ENCODE results near the gene THRAP3. TPM values are rescaled to one million over a fixed set of nuclear protein-coding genes. Genes with fewer than 3 reads are reported as not detected.

The THRAP3 gene
- total and polyA plus RNA-seq, 8 donors, result 22.2 to 97.9 (median 33.6) TPM

- Histone ChIP-seq H3K27me3 (peaks cover 0 to 18% (median 7%) of the 10 kb centered on the region in 3 donors), H3K9me3 (no peaks in the 10 kb centered on the region), H3K4me1 (peaks cover 34 to 42% (median 39%) of the 10 kb centered on the region in 4 donors), H3K27ac (peak overlapping the region; percentile 57 to 93 (median 88)), H3K4me3 (peak overlapping the region; percentile 72 to 85 (median 73)), H3K36me3 (no peaks in the 10 kb centered on the region)
- peak in 1 of 2 donors; percentile 49 for DNase-seq
- WGBS, 5 donors, result 42 to 66% (median 55%) methylated on average over 7 to 67 of the region's 67 CpGs
- no peak for TF ChIP-seq EP300 (IDR thresholded peaks at IDR 0.05)
- no peak for TF ChIP-seq POLR2AphosphoS5 (IDR thresholded peaks at IDR 0.05)
- no peak for TF ChIP-seq CTCF (IDR thresholded peaks at IDR 0.05)
- TF ChIP-seq POLR2A (IDR thresholded peaks at IDR 0.05), result no peak
- intact Hi-C loops (cut with DNase I; ENCODE audit: low total_unique reads), result no loop called here
These were observed 98.0 kb downstream of the THRAP3 start for GRCh38 chr1:36322041-36322785.

- H3K9me3 ChIP-seq, result no peaks in the 10 kb centered on the region
- peaks cover 34 to 42% (median 39%) of the 10 kb centered on the region in 4 donors for H3K4me1 ChIP-seq
- 5 to 38% (median 6%) methylated on average over 17 to 81 of the region's 83 CpGs for WGBS, 5 donors
- peak overlapping the region; percentile 72 to 85 (median 73) for H3K4me3 ChIP-seq
- DNase-seq, result peak; percentile 34 to 83
- H3K27me3 ChIP-seq, result peaks cover 0 to 18% (median 7%) of the 10 kb centered on the region in 3 donors
- H3K27ac ChIP-seq, result peak overlapping the region; percentile 80 to 93 (median 88)
- TF ChIP-seq POLR2A (IDR thresholded peaks at IDR 0.05) (no peak), CTCF (IDR thresholded peaks at IDR 0.05) (no peak), EP300 (IDR thresholded peaks at IDR 0.05) (no peak), POLR2AphosphoS5 (IDR thresholded peaks at IDR 0.05) (no peak)
- intact Hi-C loops (cut with DNase I; ENCODE audit: low total_unique reads), result no loop called here
- no peaks in the 10 kb centered on the region for H3K36me3 ChIP-seq
These were observed 98.8 kb downstream of the THRAP3 start for GRCh38 chr1:36322786-36323635.

- intact Hi-C loops (cut with DNase I; ENCODE audit: low total_unique reads), result no loop called here
- 2 to 6% (median 3%) methylated on average over 16 to 36 of the region's 36 CpGs for WGBS, 5 donors
These were observed 99.6 kb downstream of the THRAP3 start, which contains the start of gene EVA1B for GRCh38 chr1:36323636-36324352. Gene EVA1B (minus strand): TSS chr1:36323645. CDS start chr1:36323037, 608 bp downstream.

More at GRCh38 chr1:36323636-36324352, 99.6 kb downstream of the THRAP3 start, which contains the start of gene EVA1B:
- peaks cover 34 to 44% (median 41%) of the 10 kb centered on the region in 4 donors for H3K4me1 ChIP-seq
- H3K27me3 ChIP-seq, result peaks cover 0 to 18% (median 7%) of the 10 kb centered on the region in 3 donors
- no peaks in the 10 kb centered on the region for H3K36me3 ChIP-seq
- TF ChIP-seq POLR2A (IDR thresholded peaks at IDR 0.05) (no peak), CTCF (IDR thresholded peaks at IDR 0.05) (no peak), EP300 (IDR thresholded peaks at IDR 0.05) (no peak), POLR2AphosphoS5 (IDR thresholded peaks at IDR 0.05) (no peak)
- H3K4me3 ChIP-seq, result peak within 1 kb of the TSS; percentile 72 to 85 (median 73)
- DNase-seq, result peak; percentile 73 to 93
- H3K9me3 ChIP-seq, result no peaks in the 10 kb centered on the region
- H3K27ac ChIP-seq, result peak within 1 kb of the TSS; percentile 80 to 93 (median 88)
